Ishikawa (cell line): ENCODE results near the gene FGF12.

Experiments used
- CEBPB ChIP-seq: IDR thresholded peaks from 2 replicates; pipeline ENCODE4 v1.6.1; 2012
- CREB1 ChIP-seq: IDR thresholded peaks from 2 replicates; pipeline ENCODE4 v1.6.1; 2012; ENCODE audit warnings: low read depth
- EGR1 ChIP-seq: IDR thresholded peaks from 2 replicates; pipeline ENCODE4 v1.6.1; 2012
- EP300 ChIP-seq: IDR thresholded peaks from 2 replicates; pipeline ENCODE4 v1.6.1; 2012; ENCODE audit warnings: borderline replicate concordance
- MAX ChIP-seq: IDR thresholded peaks from 2 replicates; pipeline ENCODE4 v1.6.1; 2012
- NFIC ChIP-seq: IDR thresholded peaks from 2 replicates; pipeline ENCODE4 v1.6.1; 2012
- RAD21 ChIP-seq: IDR thresholded peaks from 2 replicates; pipeline ENCODE4 v1.6.1; 2012; ENCODE audit warnings: low read depth
- REST ChIP-seq: IDR thresholded peaks from 2 replicates; pipeline ENCODE4 v1.6.1; 2012; ENCODE audit warnings: low read depth, mild to moderate bottlenecking
- TAF1 ChIP-seq: IDR thresholded peaks from 2 replicates; pipeline ENCODE4 v1.6.1; 2012; ENCODE audit warnings: low read depth, mild to moderate bottlenecking
- TCF12 ChIP-seq: IDR thresholded peaks from 2 replicates; pipeline ENCODE4 v1.6.1; 2012; ENCODE audit warnings: low read depth
- TEAD4 ChIP-seq: IDR thresholded peaks from 2 replicates; pipeline ENCODE4 v1.6.1; 2012
- YY1 ChIP-seq: IDR thresholded peaks from 2 replicates; pipeline ENCODE4 v1.6.1; 2012; ENCODE audit warnings: low read depth
- TF ChIP-seq, protein P1 (sequence below): IDR thresholded peaks from 2 replicates; pipeline ENCODE4 v1.6.1; 2012

GRCh38 chr3:192313605-192314004 lies 413.7 kb downstream of the FGF12 start:
- TF ChIP-seq EGR1 (no peak), EP300 (no peak), TEAD4 (no peak), TAF1 (no peak), MAX (no peak), NFIC (no peak), RAD21 (no peak), CREB1 (no peak), REST (no peak), TCF12 (no peak), CEBPB (no peak), YY1 (no peak)
- TF ChIP-seq, protein P1, sequence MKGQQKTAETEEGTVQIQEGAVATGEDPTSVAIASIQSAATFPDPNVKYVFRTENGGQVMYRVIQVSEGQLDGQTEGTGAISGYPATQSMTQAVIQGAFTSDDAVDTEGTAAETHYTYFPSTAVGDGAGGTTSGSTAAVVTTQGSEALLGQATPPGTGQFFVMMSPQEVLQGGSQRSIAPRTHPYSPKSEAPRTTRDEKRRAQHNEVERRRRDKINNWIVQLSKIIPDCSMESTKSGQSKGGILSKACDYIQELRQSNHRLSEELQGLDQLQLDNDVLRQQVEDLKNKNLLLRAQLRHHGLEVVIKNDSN = no peak
